ENCODE measurements around the gene ZNF205. TPM values are rescaled to one million over a fixed set of nuclear protein-coding genes. Genes with fewer than 3 reads are reported as not detected.
A peak's percentile ranks its signal among the peaks of the same experiment; 100 is the strongest.

ZNF205 gene
- total and polyA plus RNA-seq, 2 of the 8 experiments (the other 6 are each of a cell fraction or from before 2014, with no cell fraction given): 19.1 to 19.9 TPM

- TF ChIP-seq ZNF274 (IDR thresholded peaks at IDR 0.05; ENCODE audit: borderline replicate concordance, extremely low read depth, low read length): no peak
- TF ChIP-seq KDM5A (IDR thresholded peaks at IDR 0.05; ENCODE audit: low read length): no peak
- no peak for TF ChIP-seq JUN (IDR thresholded peaks at IDR 0.05; ENCODE audit: low read depth, low read length)
- TF ChIP-seq GTF2F1 (IDR thresholded peaks at IDR 0.05; ENCODE audit: borderline replicate concordance, low read depth, low read length): no peak
- no peak for TF ChIP-seq SAP30 (IDR thresholded peaks at IDR 0.05; ENCODE audit: insufficient read depth, insufficient replicate concordance, low read length)
- TF ChIP-seq CBX5 (IDR thresholded peaks at IDR 0.05; ENCODE audit: low read depth, low read length): no peak
- TF ChIP-seq SP1 (IDR thresholded peaks at IDR 0.05; ENCODE audit: low read depth, low read length): no peak
- TF ChIP-seq BACH1 (IDR thresholded peaks at IDR 0.05; ENCODE audit: low read length): 0 out of 2 replicates have a peak, but pooled peaks have one; percentile 30
- no peak for TF ChIP-seq RNF2 (IDR thresholded peaks at IDR 0.05; ENCODE audit: borderline replicate concordance, low read depth, low read length, missing control alignments, poor library complexity, severe bottlenecking)
- TF ChIP-seq TCF12 (IDR thresholded peaks at IDR 0.05; ENCODE audit: low read depth, low read length): no peak
- TF ChIP-seq POLR2A (IDR thresholded peaks at IDR 0.05; ENCODE audit: control extremely low read depth in 1 of 2, low read depth in 2 of 2, low read length in 2 of 2): no peak
- TF ChIP-seq JUND (IDR thresholded peaks at IDR 0.05; ENCODE audit: low read length): no peak
- TF ChIP-seq TAF1 (IDR thresholded peaks at IDR 0.05; ENCODE audit: low read depth, low read length): 0 out of 2 replicates have a peak, but pooled peaks have one; percentile 7
- no peak for TF ChIP-seq RFX5 (IDR thresholded peaks at IDR 0.05; ENCODE audit: borderline replicate concordance, low read depth, low read length)
Observed at GRCh38 chr16:3101841-3102470, 10.4 kb upstream of the ZNF205 start (continued).

Data from H1 (cell line).